ENCODE results near the gene PLXND1.

Gene PLXND1

GRCh38 chr3:129505341-129505740, 101.1 kb downstream of the PLXND1 start:
- DNase-seq (ENCODE audit: low read depth, low spot score): no peak

Measured in astrocyte of the hippocampus (primary cell).